A673 (cell line): Measurements from ENCODE around the gene SRRD. TPM values are rescaled to one million over a fixed set of nuclear protein-coding genes. Genes with fewer than 3 reads are reported as not detected.

Experiments
- BruUV-seq: library from RNA; stranded (reverse); fragments of 400-500 nt; replicated peaks from 2 replicates; lab custom pipeline; 2021; lab: Mats Ljungman, UMichigan
- CTCF ChIA-PET: fragments of 300-600 bp; sonication (Branson Sonifier 250); formaldehyde crosslinking; loops from one replicate; lab custom pipeline; 2022; ENCODE audit warnings: antibody characterized with exemption; lab: Charles Lee
- POLR2A ChIA-PET: fragments of 300-600 bp; sonication (Branson Sonifier 250); formaldehyde crosslinking; loops from one replicate; lab custom pipeline; 2022; ENCODE audit warnings: antibody characterized with exemption; ENCODE audit not compliant: low non-redundant PET; lab: Charles Lee
- DNase-seq: peaks from one replicate; pipeline ENCODE4 v3.0.0-alpha.2; 2015; ENCODE audit warnings: low spot score
- H3K27ac ChIP-seq: fragments of 200-600 bp; sonication (generic); 2 replicates; pipeline ENCODE4 v1.5.1; 2016; ENCODE audit warnings: mixed run types, low read depth, mild to moderate bottlenecking, mixed read lengths, antibody characterized with exemption, low read length; ENCODE audit not compliant: poor library complexity, severe bottlenecking
- H3K27me3 ChIP-seq: fragments of 200-600 bp; sonication (generic); replicated peaks from 2 replicates; pipeline ENCODE4 v1.6.1; 2017; ENCODE audit warnings: mixed run types, low read depth, mild to moderate bottlenecking, mixed read lengths, antibody characterized with exemption, low read length; ENCODE audit not compliant: insufficient read depth, poor library complexity
- H3K36me3 ChIP-seq: fragments of 200-600 bp; sonication (generic); 2 replicates; pipeline ENCODE4 v1.6.1; 2016; ENCODE audit warnings: mixed run types, mild to moderate bottlenecking, mixed read lengths, antibody characterized with exemption, low read length; ENCODE audit not compliant: insufficient read depth, poor library complexity, severe bottlenecking
- H3K4me1 ChIP-seq: fragments of 200-600 bp; sonication (generic); 2 replicates; pipeline ENCODE4 v1.6.1; 2017; ENCODE audit warnings: mixed run types, mild to moderate bottlenecking, mixed read lengths, antibody characterized with exemption, low read length; ENCODE audit not compliant: insufficient read depth, poor library complexity, severe bottlenecking
- H3K4me3 ChIP-seq: fragments of 200-600 bp; sonication (generic); 2 replicates; pipeline ENCODE4 v1.5.1; 2016; ENCODE audit warnings: low read depth, mixed run types, mild to moderate bottlenecking, mixed read lengths, low read length; ENCODE audit not compliant: poor library complexity, severe bottlenecking
- H3K9me3 ChIP-seq: fragments of 200-600 bp; sonication (generic); 2 replicates; pipeline ENCODE4 v1.6.1; 2016; ENCODE audit warnings: mixed run types, low read depth, mild to moderate bottlenecking, mixed read lengths, antibody characterized with exemption, low read length; ENCODE audit not compliant: poor library complexity, severe bottlenecking
- CTCF ChIP-seq: fragments of 300-800, 200-600 bp; sonication (generic); conservative IDR thresholded peaks from 2 replicates; pipeline ENCODE4 v1.5.1; 2017; ENCODE audit warnings: low read depth, mild to moderate bottlenecking, antibody characterized with exemption, low read length, moderate library complexity, mixed read lengths
- EZH2 ChIP-seq: fragments of 200-600 bp; sonication (generic); IDR thresholded peaks from 2 replicates; pipeline ENCODE4 v1.6.1; 2017; ENCODE audit warnings: borderline replicate concordance, low read depth, mild to moderate bottlenecking, mixed read lengths, antibody characterized with exemption, low read length; ENCODE audit not compliant: poor library complexity, severe bottlenecking
- intact Hi-C: fragments of 100-400 bp; cut with micrococcal nuclease; formaldehyde crosslinking; loops from one replicate; pipeline ENCODE4 v1.10.0; 2022; ENCODE audit not compliant: unreplicated experiment
- total RNA-seq: library from RNA; stranded (reverse); gene quantifications from 2 replicates; pipeline ENCODE4 v1.2.3, GENCODE V29; 2021

Gene SRRD
- total RNA-seq, 1 experiment from 2014 or later, result 28.8 TPM

GRCh38 chr22:26453812-26454500, 29.7 kb upstream of the SRRD start:
- no peak for TF ChIP-seq CTCF
- TF ChIP-seq EZH2, result no peak
- POLR2A ChIA-PET, result no interaction called here
- DNase-seq, result no peak
- H3K9me3 ChIP-seq, result no peaks in the 10 kb centered on the region
- H3K27me3 ChIP-seq, result no peaks in the 10 kb centered on the region
- no peak overlapping the region for H3K4me3 ChIP-seq
- H3K27ac ChIP-seq, result no peak overlapping the region
- CTCF ChIA-PET, result no interaction called here
- intact Hi-C loops, result no loop called here
- peaks cover 11% of the 10 kb centered on the region for H3K4me1 ChIP-seq
- BruUV-seq, result no TSS peak
- H3K36me3 ChIP-seq, result peaks cover 41% of the 10 kb centered on the region

GRCh38 chr22:26457661-26458272, 25.9 kb upstream of the SRRD start:
- intact Hi-C loops, result no loop called here
- no peak overlapping the region for H3K27ac ChIP-seq
- H3K27me3 ChIP-seq, result no peaks in the 10 kb centered on the region
- ChIA-PET POLR2A (no interaction called here), CTCF (no interaction called here)
- no TSS peak for BruUV-seq
- H3K4me1 ChIP-seq, result no peaks in the 10 kb centered on the region
- no peak for DNase-seq
- H3K4me3 ChIP-seq, result no peak overlapping the region
- H3K36me3 ChIP-seq, result peaks cover 45% of the 10 kb centered on the region
- no peaks in the 10 kb centered on the region for H3K9me3 ChIP-seq
- TF ChIP-seq CTCF, result no peak
- TF ChIP-seq EZH2, result no peak

GRCh38 chr22:26460202-26460601, 23.5 kb upstream of the SRRD start:
- ChIA-PET POLR2A (no interaction called here), CTCF (interaction anchor here (1.2 to 3.2 kb wide), 2 partner anchors 62 to 96 kb away, joined by 3 to 13 read pairs; no protein-coding TSS in a partner anchor)
- Histone ChIP-seq H3K9me3 (no peaks in the 10 kb centered on the region), H3K36me3 (peaks cover 60% of the 10 kb centered on the region), H3K4me1 (no peaks in the 10 kb centered on the region), H3K4me3 (no peak overlapping the region), H3K27ac (no peak overlapping the region), H3K27me3 (no peaks in the 10 kb centered on the region)
- intact Hi-C loops, result no loop called here
- TF ChIP-seq CTCF, result no peak
- no peak for TF ChIP-seq EZH2
- no TSS peak for BruUV-seq
- no peak for DNase-seq
